GM13976 (cell line): ENCODE results near the gene ITGA8.
"Not testable (repeated sequence)": the region's sequence is repeated elsewhere in the genome, so short reads cannot be mapped to it uniquely, and the experiment has no call there.

Experiments
- DNase-seq: peaks from one replicate; pipeline ENCODE4 v3.0.0; 2012; ENCODE audit warnings: low spot score
- CTCF ChIP-seq: IDR thresholded peaks from 2 replicates; pipeline ENCODE4 v1.5.1; 2012; ENCODE audit warnings: borderline replicate concordance, mild to moderate bottlenecking; ENCODE audit not compliant: insufficient read depth; ENCODE audit errors: extremely low read depth, missing control alignments, control extremely low read depth
- in situ Hi-C: fragments of 300-500 bp; cut with MboI; formaldehyde crosslinking; loops from one replicate; pipeline ENCODE4 v1.12.0; 2022; ENCODE audit warnings: low sequenced_read_pairs, mixed read lengths, inconsistent platforms; ENCODE audit not compliant: unreplicated experiment

The ITGA8 gene

GRCh38 chr10:15632456-15633091 lies 87.1 kb downstream of the ITGA8 start:
- in situ Hi-C loops: no loop called here
- TF ChIP-seq CTCF: no peak
- DNase-seq: no peak

GRCh38 chr10:15631205-15631604 lies 88.5 kb downstream of the ITGA8 start:
- DNase-seq: not testable (repeated sequence)

GRCh38 chr10:15630353-15630752 lies 89.4 kb downstream of the ITGA8 start:
- no peak for TF ChIP-seq CTCF
- in situ Hi-C loops: no loop called here
- no peak for DNase-seq

More at GRCh38 chr10:15631205-15631604, 88.5 kb downstream of the ITGA8 start:
- in situ Hi-C loops: not testable (repeated sequence)

- in situ Hi-C loops: no loop called here
- no peak for DNase-seq
- TF ChIP-seq CTCF: no peak
Observed at GRCh38 chr10:15627617-15628196, 92.0 kb downstream of the ITGA8 start.

GRCh38 chr10:15626937-15627336 lies 92.8 kb downstream of the ITGA8 start:
- in situ Hi-C loops: no loop called here
- no peak for DNase-seq
- TF ChIP-seq CTCF: no peak

- TF ChIP-seq CTCF: no peak
- DNase-seq: no peak
- in situ Hi-C loops: no loop called here
Observed at GRCh38 chr10:15625261-15625660, 94.5 kb downstream of the ITGA8 start.

GRCh38 chr10:15624401-15625196 lies 95.1 kb downstream of the ITGA8 start:
- no peak for TF ChIP-seq CTCF
- DNase-seq: no peak
- in situ Hi-C loops: no loop called here
